GM18498 (cell line): ENCODE measurements around the gene INSIG1.

Source experiments
- ATAC-seq: cut with Tn5 transposase; IDR thresholded peaks from one replicate; pipeline ENCODE4 v1.9.1; 2021; ENCODE audit warnings: mild to moderate bottlenecking, moderate library complexity; ENCODE audit not compliant: unreplicated experiment

The INSIG1 gene

GRCh38 chr7:155265961-155266360, 31.7 kb upstream of the INSIG1 start:
- no peak for ATAC-seq

- ATAC-seq, result no peak
Measured at GRCh38 chr7:155266440-155266839, 31.2 kb upstream of the INSIG1 start.

GRCh38 chr7:155267023-155267422, 30.7 kb upstream of the INSIG1 start:
- no peak for ATAC-seq

- no peak for ATAC-seq
Measured at GRCh38 chr7:155267436-155267835, 30.2 kb upstream of the INSIG1 start.

- ATAC-seq, result no peak
Measured at GRCh38 chr7:155268211-155268610, 29.5 kb upstream of the INSIG1 start.

- no peak for ATAC-seq
Measured at GRCh38 chr7:155268921-155269650, 28.6 kb upstream of the INSIG1 start.

GRCh38 chr7:155269766-155270585, 27.7 kb upstream of the INSIG1 start:
- ATAC-seq, result no peak

GRCh38 chr7:155270861-155271260, 26.8 kb upstream of the INSIG1 start:
- no peak for ATAC-seq

GRCh38 chr7:155274633-155275355, 22.9 kb upstream of the INSIG1 start:
- ATAC-seq, result no peak

GRCh38 chr7:155276042-155276799, 21.5 kb upstream of the INSIG1 start:
- no peak for ATAC-seq

- ATAC-seq, result no peak
Measured at GRCh38 chr7:155276800-155277375, 20.8 kb upstream of the INSIG1 start.

- no peak for ATAC-seq
Measured at GRCh38 chr7:155277385-155277994, 20.2 kb upstream of the INSIG1 start.

- ATAC-seq, result no peak
Measured at GRCh38 chr7:155278921-155279320, 18.8 kb upstream of the INSIG1 start.

- no peak for ATAC-seq
Measured at GRCh38 chr7:155279787-155280445, 17.8 kb upstream of the INSIG1 start.

GRCh38 chr7:155280446-155281397, 17.0 kb upstream of the INSIG1 start:
- no peak for ATAC-seq

GRCh38 chr7:155281398-155281969, 16.2 kb upstream of the INSIG1 start:
- ATAC-seq, result no peak

- ATAC-seq, result no peak
Measured at GRCh38 chr7:155282671-155283070, 15.0 kb upstream of the INSIG1 start.

GRCh38 chr7:155283565-155284194, 14.0 kb upstream of the INSIG1 start:
- ATAC-seq, result peak; percentile 93
